HG02973 (cell line): ENCODE data around the gene CRYM.
"Not testable (repeated sequence)": the region's sequence is repeated elsewhere in the genome, so short reads cannot be mapped to it uniquely, and the experiment has no call there.

Experiments
- ATAC-seq: cut with Tn5 transposase; IDR thresholded peaks from one replicate; pipeline ENCODE4 v1.9.1; 2021; ENCODE audit warnings: moderate library complexity; ENCODE audit not compliant: unreplicated experiment

CRYM gene

DNA sequence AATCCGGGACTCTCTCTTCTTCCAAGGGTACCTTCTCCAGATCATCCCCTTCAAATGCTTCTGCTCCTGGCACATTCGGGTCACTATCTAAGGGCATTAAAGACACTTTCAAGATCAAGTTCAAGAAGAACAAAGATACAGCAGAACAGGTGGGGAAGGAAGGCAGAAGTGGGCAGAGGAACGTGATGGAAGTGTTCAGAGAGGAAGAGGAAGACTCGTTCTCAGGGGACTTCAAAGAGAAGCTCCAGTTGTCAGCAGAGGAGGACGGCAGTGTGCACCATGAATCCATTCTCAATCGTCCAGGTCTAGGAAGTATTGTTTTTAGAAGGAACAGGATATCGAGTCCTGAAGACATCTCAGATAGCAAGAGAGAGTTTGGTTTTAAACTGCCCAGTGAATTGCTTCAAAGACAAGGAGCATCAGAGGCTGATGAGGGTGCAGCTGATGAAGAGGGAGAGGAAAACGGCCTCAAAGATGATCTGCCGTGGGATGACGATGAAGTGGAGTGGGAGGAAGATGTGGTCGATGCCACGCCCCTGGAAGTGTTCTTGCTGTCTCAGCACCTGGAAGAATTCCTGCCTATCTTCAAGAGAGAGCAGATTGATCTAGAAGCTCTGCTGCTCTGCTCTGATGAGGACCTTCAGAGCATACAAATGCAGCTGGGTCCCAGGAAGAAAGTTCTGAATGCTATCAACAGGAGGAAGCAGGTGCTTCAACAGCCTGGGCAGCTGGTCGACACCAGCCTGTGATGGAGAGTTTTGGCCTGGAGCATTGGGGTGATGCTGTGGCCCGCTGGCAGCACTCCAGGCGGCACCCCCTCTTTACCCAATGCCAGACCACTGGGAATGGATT lies 27.8 kb downstream of the CRYM start:
- ATAC-seq: no peak

DNA sequence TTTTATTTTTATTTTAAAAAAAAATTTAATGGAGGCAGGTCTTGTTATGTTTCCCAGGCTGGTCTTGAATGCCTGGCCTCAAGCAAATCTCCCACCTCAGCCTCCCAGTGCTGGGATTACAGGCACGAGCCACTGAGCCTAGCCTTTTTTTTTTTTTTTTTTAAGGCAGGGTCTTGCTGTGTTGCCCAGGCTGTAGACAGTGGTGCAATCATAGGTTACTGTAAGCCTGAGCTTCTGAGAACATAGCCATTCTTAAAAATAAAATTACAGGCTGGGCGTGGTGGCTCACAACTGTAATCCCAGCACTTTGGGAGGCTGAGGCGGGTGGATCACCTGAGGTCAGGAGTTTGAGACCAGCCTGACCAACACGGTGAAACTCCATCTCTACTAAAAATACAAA lies 29.9 kb downstream of the CRYM start:
- ATAC-seq: not testable (repeated sequence)

DNA sequence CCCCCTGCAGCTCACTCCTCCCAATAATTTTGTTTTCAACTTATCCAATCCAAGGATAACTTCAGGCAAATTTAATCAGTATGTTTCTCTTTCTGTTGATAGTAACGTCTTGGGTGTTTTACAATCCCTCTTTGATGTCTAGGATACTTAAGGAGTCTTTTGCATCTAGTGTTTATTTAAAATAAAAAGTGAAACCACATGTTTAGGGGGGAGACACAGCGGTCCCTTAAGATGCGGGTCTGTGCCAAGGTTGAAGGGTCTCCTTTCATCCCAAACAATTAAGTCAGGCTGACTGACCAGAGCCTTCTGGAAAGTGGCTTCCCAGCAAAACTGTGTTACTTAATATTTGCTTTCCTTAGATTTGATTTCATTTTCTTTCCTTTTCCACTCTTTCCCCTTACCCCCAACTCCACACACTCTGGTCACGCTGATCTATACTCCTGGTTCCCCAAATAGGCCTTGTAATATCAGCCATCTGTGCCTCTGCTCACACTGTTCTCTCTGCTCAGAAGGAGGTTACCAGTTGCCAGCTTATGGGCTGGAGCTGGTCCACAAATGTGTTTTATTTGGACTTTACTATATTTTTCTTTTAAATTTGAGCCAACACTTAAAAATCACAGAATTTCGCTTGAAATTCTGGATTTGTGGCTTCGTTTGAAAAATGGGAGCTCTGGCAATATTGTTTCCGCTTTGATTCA lies 33.4 kb downstream of the CRYM start:
- no peak for ATAC-seq

DNA sequence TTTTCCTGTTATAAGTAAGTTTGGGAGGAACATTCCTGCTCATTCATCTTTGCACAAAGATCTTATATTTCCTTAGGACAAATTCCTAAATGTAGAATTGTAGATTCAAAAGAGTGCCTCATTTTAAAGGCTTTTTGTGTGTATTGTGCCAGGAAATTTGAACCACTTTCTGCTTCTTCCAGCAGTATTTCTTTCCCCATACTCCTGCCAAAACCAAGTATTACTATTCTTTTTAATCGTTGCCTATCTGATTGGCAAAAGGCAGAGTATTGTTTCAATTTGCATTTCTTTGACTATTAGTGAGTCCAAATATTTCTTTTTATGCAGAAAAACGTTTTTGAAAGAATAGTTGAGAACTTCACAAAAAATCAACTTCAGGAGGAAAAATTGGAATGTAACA lies 35.3 kb downstream of the CRYM start:
- no peak for ATAC-seq

DNA sequence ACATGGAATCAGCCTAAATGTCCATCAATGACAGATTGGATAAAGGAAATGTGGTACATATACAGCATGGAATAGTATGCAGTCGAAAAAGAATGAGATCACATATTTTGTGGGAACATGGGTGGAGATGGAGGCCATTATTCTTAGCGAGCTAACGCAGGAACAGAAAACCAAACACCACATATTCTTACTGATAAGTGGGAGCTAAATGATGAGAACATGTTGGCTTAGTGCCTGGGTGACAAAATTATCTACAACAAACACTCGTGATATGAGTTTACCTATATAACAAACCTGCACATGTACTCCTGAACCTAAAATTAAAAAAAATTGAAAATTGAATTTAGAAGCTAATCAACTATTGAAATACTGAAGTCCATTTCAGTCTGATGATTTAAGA lies 38.4 kb downstream of the CRYM start:
- ATAC-seq: no peak

DNA sequence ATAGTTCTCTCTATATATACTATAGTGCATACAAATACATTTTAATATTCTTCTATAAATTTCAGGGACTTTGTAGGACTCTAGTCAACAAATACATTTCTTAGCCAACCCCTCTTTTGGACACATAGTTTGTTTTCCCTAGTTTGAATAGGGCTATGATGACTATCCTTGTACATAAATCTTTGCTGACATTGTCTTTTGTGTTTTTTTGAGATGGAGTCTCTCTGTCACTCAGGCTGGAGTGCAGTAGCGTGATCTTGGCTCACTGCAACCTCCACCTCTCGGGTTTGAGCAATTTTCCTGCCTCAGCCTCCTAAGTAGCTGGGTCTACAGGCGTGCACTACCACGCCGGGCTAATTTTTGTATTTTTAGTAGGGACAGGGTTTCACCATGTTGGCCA lies 41.3 kb downstream of the CRYM start:
- ATAC-seq: no peak

DNA sequence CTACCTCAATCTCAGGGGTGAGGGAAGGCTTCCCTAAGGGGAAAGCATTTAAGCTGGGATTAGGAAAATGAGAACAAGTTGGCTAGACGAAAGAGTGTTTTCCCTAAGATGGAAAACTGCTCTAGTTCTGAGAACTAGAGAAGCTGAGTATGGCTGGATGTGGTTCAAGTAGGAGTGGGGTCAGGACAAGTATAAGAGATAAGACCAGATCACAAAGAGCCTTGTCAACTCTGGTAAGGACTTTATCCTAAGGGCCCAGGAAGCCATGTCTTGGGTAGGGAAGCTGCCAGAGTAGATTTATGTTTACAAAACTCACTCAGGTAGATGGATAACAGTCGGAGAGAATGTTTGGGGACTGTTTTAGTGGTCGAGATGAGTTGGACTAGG lies 42.9 kb downstream of the CRYM start:
- no peak for ATAC-seq

DNA sequence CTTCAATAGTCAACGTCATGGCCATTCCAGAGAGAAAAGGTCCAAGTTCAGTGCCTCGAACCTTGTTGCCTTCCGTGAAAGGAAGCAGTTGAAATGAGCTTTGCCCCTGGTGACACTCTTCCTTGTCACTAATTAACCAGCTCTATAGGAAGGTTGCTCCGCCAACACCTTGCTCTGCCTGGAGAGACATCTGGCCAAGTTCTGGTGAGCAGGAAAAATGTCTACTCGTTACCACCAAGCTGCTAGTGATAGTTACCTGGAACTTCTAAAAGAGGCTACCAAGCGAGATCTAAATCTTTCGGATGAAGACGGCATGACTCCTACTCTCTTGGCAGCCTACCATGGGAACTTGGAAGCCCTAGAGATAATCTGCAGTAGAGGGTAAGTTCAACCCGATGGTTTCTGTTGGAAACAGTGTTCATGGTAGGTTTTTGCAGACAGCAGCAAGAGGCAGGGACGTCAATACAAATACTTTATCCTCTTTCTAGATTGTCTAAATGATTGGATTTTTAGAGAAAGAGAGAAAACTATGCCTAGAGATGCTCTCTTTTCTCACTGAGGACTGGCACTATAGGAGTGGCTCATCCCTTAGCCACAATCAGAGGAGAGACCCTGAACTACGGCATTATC lies 44.5 kb downstream of the CRYM start, which contains the start of gene ANKS4B:
Gene ANKS4B, plus strand, starts transcription at position 179 of the 630 bp plus-strand sequence. Its CDS starts 39 bp downstream, at position 218.
- no peak for ATAC-seq

DNA sequence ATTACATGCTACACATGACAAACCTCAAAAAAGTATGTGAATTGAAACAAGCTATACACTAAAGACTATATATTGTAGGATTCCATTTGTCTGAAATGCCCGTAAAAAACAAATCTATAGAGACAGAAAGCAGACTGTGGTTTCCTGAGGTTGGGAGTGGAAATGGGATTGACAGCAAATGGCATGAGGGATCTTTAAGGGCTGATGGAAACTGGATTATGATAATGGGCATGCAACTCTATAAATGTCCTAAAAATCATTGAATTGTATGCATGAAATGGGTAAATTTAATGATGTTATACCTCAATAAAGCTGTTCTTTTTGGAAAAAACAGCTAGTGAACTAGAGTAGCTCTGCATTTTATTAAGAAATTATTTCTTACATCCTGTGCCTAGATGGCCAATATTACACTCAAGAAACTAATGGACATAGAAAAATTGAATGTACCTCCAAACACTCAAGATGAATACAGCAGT lies 45.0 kb downstream of the CRYM start:
- no peak for ATAC-seq

DNA sequence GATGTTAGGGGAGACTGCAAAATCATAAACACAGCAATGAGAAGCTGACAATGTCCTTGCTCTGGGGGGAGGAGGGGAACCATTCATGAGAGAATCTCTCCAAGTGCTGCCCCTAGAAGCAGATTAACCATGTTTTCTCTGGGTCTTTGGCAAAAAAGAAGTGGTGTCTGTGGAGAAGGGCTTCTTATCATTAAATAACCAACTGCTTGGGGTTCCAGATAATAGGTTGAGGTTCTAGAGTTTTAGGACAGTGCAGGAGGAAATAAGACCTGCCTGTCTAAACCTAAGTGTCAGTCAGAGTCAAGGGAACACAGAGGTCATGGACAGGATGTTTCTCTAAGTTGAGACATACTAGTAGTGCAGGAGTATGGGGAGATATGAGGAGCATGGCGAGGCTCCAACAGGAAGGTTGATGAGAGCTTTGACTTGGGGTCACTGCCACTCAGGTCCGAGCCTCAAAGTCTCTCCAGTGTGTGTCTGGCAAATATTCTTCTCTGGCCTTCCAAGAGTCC lies 49.7 kb downstream of the CRYM start:
- ATAC-seq: no peak

DNA sequence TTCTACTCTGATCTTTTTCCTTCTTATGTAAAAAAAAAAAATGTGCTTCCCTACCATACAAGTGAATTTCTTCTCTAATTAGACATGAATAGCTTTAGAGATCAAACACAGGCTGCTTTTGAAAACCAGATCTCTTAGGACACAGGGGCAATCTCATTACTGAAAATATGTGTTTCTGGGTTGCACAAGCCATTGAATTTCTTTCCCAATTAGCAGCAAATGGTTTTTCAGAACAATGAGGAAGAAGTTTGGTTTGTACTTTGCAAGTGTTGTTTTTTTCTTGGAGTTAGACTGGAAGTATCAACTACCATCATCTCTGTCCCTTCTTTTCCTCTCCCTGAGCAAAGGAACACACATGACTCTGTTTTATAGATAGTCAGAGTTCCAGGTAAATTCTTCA lies 50.2 kb downstream of the CRYM start:
- no peak for ATAC-seq

DNA sequence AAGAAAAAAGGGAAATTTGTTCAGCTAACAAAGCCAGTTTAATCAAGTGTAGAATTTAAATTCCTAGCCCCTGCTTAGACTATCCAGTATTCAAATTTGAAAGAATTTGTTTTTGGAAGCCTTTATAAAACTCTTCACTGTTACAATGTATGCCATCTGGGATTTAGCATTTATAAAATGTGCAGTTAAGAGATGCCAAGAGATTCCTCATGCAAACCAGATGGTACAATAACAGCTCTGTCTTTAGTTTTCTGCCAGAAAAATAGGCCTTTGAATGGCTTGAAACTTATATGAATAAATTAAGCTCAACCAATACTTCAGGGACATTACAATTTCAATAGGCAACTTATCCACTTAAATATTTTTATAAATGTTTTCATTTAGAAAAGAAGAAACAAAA lies 51.3 kb downstream of the CRYM start:
- ATAC-seq: no peak

DNA sequence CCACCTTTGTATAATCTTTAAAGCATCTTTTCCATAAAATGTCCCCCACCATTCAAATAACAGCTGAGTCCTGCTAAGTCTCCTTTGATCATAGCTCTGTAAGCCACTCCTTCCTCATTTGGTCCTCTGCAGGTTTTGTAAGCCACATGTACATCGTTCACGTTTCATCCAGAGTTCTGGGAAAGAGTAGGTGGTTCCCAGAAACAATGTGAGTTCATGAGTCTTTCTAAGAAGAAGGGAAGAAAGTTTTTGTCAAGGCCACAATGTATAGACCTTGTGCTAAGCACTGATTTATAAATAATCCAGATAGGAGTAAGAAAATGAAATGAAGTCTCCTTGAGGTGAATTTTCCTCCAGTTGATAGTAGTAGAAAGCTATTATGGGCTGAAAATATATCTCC lies 53.3 kb downstream of the CRYM start:
- no peak for ATAC-seq

DNA sequence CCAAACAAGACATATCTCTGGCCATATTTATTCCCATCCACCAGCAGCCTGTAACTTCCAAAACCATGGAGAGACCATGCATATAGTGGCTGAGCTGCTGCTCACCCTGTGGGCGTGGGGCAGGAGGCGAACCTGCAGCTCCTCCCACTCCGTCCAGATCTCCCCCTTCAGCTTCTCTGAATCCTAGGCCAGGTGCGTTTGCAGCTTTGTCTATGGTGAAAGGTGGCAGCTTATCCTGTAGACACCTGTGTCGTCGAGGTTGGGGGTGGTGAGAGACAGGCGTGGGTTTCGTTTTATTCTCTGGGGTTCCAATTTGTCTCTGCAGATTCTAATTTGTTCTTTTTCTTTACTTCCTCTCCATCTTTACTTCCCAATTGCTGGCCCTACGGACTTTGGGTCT lies 54.3 kb downstream of the CRYM start:
- no peak for ATAC-seq

DNA sequence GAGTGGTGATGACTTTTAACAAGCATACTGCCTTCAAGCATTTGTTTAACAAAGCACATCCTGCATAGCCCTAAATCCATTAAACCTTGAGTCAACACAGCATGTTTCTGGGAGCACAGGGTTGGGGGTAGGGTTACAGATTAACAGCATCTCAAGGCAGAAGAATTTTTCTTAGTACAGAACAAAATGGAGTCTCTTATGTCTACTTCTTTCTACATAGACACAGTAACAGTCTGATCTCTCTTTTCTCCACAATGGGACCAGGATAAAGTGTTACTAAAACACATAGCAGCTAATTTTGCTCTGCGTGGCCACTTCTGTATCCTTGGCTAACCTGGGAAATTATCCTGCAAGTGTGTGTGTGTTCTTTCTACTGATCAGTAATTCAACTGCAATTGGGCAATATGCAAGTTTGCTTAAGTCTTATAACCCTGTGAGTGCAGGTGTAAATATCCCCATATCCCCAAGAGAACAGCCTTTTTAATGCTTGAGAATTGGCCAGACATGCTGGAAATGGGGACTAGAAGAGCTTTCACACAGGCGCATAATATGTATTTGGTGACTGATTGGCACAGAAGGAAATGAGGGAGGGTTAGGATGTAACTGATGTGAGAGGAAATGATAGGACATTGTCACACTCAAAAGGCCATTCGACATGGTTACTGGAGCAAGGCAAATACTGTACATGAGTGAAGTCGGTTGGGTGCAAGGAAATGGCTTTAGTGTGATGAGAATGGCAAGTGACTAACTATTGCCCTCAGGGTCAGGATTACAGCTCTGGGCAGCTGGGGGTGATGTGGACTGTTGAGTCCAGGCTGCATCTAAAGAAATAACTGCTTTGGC lies 55.4 kb downstream of the CRYM start:
- no peak for ATAC-seq

DNA sequence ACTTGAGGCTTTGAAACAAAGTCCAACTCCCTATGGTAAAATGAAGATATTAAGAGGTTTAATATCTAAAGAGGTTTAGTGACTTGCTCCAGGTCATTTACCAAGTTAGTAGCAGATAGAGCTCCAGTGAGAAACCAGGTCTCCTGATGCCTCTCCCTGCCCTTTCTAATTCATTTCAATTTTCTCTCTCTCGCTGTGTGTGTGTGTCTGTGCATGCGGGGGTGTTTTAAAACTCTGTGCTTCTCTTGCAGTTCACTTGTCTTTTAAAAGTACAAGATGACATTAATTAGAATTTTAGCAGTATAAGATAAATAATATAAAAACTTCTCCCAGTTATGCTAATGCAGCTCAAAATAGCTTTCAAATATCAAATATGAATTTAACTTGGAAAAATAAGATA lies 58.5 kb downstream of the CRYM start:
- ATAC-seq: no peak

DNA sequence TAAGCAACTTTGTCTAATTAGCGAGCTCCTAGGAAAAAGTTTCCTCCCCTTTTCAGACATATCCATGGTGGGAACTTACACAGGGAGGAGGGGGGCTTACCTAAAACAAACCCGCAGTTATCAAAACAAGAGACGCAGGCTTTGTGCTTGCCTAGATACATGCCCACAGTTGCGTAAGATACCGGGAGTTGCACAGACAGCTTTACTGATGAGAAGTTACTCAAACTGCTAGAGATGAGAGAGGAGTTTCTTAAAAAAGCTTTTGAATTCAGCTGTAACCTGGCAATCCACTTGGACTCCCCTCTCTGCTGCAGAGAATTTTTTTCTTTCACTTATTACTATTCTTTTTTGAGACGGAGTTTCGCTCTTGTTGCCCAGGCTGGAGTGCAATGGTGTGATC lies 59.9 kb downstream of the CRYM start:
- ATAC-seq: no peak

DNA sequence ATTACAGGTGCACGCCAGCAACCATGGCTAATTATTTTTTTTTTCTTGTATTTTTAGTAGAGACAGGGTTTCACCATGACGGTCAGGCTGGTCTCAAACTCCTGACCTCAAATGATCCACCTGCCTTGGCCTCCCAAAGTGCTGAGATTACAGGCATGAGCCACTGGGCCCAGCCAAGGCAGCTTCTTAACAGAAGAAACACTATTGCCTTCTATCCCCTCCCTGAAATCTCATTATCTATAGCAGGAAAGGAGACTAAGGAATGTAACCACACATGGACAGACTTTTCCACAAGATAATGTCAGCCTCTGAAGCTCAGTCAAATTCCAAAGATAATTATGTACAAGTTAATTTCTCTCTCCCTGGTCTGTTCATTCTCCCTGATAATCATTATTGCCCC lies 61.0 kb downstream of the CRYM start:
- no peak for ATAC-seq

DNA sequence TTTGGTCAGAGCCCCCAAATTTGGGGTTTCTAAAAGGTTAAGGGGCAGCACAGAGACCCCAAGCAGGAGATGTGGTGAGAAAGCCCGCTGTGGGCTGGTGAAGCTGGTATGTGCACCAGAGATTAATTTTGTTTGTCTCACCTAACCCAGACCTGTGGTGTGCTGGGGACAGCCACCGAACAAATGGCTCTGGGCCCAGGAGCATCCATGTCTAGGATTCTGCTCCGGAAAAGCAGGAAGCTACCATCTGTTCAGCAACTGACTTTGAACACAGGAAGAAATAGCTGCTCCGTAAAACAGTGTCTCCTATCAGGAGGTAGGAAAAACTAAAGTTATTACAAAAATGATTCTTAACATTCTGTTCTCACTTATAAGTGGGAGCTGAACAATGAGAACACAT lies 64.0 kb downstream of the CRYM start:
- no peak for ATAC-seq

DNA sequence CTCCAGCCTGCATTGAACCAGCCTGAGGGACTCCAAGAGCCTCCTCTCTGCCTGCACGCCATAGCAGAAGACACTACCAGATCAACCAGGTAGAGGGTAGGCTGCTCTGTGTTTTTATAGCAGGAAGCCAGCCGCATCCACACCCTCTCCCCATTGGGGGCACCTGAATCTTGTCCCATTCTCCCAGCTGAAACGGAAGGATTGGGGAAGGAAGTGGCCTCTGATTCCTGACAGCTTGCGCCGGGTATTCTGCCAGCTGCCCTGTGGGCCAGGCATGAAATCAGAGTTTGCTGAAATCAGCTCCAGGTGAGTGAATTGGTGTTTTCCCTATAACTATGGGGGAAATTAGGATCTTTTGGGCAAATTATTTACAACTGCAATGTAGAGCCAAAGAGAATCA lies 66.6 kb downstream of the CRYM start, which contains the start of gene ZP2:
Gene ZP2, minus strand, starts transcription at position 89 of the 400 bp plus-strand sequence. Its CDS starts 27 bp downstream, at position 62.
- no peak for ATAC-seq
